ENCODE measurements around the gene NPHS1.

The NPHS1 gene

DNA sequence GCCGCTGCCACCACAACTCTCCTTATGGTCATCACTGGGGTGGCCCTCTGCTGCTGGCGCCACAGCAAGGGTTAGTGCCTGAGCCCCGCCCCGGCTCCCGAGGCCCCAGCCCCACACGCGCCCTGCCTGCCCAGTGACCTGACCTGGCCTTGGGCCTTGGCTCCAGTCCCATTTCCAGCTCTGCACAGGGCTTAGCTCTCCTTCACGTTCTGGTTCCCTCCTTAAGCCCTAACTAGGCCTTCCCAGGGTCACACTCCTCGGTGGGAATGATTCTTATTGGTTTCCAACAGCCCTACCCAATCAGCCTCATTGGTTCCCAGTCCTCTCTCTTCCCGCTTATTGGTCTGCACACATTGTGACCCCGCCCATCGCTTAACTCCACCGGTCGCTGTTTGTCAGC lies 10.2 kb upstream of the NPHS1 start:
- Mint-ChIP-seq H3K9me3 (no peaks in the 10 kb centered on the region), H3K27me3 (peaks cover 94% of the 10 kb centered on the region), H3K4me3 (no peak overlapping the region), H3K27ac (no peak overlapping the region), H3K4me1 (peaks cover 11% of the 10 kb centered on the region), H3K36me3 (no peaks in the 10 kb centered on the region)
- ATAC-seq, result no peak

DNA sequence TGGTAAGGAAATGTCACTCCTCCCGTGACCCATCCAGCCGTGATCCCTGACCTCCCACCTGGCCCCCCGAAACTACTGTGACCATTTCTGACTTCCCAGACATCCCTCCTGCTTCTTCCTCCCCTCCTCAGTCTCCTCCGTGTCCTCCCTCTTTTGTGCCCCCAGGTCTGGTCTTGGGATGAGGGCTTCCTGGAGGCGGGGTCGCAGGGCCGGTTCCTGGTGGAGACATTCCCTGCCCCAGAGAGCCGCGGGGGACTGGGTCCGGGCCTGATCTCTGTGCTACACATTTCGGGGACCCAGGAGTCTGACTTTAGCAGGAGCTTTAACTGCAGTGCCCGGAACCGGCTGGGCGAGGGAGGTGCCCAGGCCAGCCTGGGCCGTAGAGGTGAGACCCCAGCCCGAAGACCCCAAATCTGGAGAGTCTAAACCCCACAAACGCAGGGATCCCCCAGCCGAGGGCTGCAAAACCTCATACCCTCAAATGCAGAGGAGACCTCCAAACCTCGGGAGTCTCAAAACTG lies 9.4 kb upstream of the NPHS1 start:
- Mint-ChIP-seq H3K4me1 (peaks cover 17% of the 10 kb centered on the region), H3K27me3 (peaks cover 93% of the 10 kb centered on the region), H3K4me3 (no peak overlapping the region), H3K9me3 (no peaks in the 10 kb centered on the region), H3K36me3 (no peaks in the 10 kb centered on the region), H3K27ac (no peak overlapping the region)
- ATAC-seq, result no peak

DNA sequence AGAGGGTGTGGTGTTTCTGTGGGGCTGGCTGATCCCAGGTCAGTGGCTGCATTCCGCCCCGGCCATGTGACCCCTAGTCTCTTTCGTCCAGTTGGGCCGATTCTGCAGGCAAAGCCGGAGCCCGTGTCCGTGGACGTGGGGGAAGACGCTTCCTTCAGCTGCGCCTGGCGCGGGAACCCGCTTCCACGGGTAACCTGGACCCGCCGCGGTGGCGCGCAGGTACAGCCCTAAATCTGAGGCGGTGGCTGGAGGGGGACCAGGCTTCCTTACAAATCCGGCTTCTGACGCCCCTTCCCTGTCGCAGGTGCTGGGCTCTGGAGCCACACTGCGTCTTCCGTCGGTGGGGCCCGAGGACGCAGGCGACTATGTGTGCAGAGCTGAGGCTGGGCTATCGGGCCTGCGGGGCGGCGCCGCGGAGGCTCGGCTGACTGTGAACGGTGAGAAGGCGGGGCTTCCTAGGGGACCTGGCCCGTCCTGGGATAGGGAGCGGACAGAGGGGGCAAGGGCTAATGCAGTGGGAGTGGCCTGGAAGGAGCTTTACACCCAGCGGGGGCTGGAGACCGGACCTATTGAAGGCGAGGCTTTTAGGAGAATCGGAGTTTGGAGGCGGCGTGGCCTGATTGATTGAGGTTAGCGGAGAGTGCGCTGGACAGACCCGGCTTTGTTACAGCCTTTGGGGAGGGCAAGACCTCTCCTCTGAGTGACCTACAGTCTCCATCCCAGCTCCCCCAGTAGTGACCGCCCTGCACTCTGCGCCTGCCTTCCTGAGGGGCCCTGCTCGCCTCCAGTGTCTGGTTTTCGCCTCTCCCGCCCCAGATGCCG lies 8.7 kb upstream of the NPHS1 start:
- Mint-ChIP-seq H3K27ac (no peak overlapping the region), H3K36me3 (no peaks in the 10 kb centered on the region), H3K4me3 (no peak overlapping the region), H3K27me3 (peaks cover 89% of the 10 kb centered on the region), H3K4me1 (peaks cover 18% of the 10 kb centered on the region), H3K9me3 (no peaks in the 10 kb centered on the region)
- no peak for ATAC-seq

DNA sequence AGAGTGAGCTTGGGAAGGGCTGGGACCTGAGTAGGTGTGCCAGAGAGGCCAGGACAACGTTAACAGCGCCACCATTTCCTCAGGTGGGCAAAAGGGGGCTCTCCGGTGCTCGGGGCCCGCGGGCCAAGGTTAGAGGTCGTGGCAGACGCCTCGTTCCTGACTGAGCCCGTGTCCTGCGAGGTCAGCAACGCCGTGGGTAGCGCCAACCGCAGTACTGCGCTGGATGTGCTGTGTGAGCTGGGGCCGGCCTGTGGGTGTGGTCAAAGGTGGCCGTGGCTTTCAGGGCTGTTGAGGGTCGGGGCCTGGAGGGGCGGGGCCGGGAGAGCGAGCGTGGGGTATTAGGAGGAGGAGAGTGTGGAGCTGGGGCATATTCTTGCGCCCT lies 8.1 kb upstream of the NPHS1 start:
- no peak overlapping the region for H3K4me3 Mint-ChIP-seq

DNA sequence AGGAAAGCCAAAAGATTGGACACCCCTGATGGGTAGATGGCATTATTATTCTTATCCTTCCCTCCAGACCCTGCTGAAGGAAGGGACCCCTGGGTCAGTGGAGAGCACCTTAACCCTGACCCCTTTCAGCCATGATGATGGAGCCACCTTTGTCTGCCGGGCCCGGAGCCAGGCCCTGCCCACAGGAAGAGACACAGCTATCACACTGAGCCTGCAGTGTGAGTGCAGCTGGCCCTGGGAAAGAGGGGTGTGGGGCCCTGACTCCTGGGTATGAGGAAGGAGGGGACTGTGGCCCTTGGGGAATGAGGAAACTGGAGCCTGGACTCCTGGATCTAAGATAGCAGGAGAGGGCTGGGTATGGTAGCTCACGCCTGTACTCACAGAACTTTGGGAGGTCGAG lies 7.1 kb upstream of the NPHS1 start:
- Mint-ChIP-seq H3K9me3 (no peaks in the 10 kb centered on the region), H3K4me1 (peaks cover 18% of the 10 kb centered on the region), H3K36me3 (no peaks in the 10 kb centered on the region), H3K27me3 (peaks cover 87% of the 10 kb centered on the region), H3K4me3 (no peak overlapping the region), H3K27ac (no peak overlapping the region)
- ATAC-seq, result no peak

More for the DNA sequence above, 8.1 kb upstream of the NPHS1 start:
- peaks cover 87% of the 10 kb centered on the region for H3K27me3 Mint-ChIP-seq
- no peak overlapping the region for H3K27ac Mint-ChIP-seq
- ATAC-seq, result no peak
- H3K36me3 Mint-ChIP-seq, result no peaks in the 10 kb centered on the region
- no peaks in the 10 kb centered on the region for H3K9me3 Mint-ChIP-seq
- peaks cover 18% of the 10 kb centered on the region for H3K4me1 Mint-ChIP-seq

DNA sequence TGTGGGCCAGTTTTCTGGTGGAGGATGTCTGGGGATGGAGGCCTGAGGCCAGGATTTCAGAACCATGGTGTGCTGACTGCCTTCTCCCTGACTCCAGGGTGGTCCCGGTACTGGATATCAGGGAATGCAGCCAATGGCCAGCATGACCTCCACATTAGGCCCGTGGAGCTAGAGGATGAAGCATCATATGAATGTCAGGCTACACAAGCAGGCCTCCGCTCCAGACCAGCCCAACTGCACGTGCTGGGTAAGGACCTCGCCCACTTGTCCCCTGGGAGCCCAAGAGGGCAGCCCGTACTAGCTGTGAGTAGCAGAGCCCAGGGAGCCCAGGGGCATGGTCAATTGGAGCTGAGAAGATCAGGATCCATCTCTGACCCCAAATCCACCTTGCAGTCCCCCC lies 6.0 kb upstream of the NPHS1 start:
- Mint-ChIP-seq H3K36me3 (no peaks in the 10 kb centered on the region), H3K9me3 (no peaks in the 10 kb centered on the region), H3K4me1 (peaks cover 18% of the 10 kb centered on the region), H3K27ac (no peak overlapping the region), H3K4me3 (no peak overlapping the region), H3K27me3 (peaks cover 87% of the 10 kb centered on the region)
- ATAC-seq, result no peak

DNA sequence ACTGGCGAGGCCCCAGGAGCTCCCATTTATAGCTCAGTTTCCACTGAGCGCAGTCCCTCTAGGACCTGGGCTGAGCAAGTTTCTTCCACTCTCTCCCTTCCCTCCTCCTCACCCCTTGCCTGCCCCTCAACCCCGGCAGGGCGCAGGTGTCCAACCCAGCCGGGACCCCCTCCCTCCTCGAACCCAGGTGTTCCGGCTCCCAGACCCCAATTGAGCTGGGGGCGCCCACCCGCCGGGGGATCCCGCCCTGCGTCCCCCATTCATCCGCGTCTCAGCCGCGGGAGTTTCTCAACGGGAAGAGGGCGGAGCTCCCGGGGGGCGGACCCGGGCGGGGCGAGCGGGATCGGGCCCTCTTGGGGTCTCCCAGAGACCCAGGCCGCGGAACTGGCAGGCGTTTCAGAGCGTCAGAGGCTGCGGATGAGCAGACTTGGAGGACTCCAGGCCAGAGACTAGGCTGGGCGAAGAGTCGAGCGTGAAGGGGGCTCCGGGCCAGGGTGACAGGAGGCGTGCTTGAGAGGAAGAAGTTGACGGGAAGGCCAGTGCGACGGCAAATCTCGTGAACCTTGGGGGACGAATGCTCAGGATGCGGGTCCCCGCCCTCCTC lies 4.3 kb upstream of the NPHS1 start, which contains the start of gene KIRREL2:
TSS of gene KIRREL2 (plus strand) at position 366 of the 604 bp plus-strand sequence. CDS start at position 575, 209 bp downstream.
- no peaks in the 10 kb centered on the region for H3K36me3 Mint-ChIP-seq
- H3K4me3 Mint-ChIP-seq, result peak within 1 kb of the TSS; percentile 72
- peak; percentile 40 for ATAC-seq
- H3K4me1 Mint-ChIP-seq, result peaks cover 17% of the 10 kb centered on the region
- no peaks in the 10 kb centered on the region for H3K9me3 Mint-ChIP-seq
- H3K27me3 Mint-ChIP-seq, result peaks cover 89% of the 10 kb centered on the region
- H3K27ac Mint-ChIP-seq, result no peak within 1 kb of the TSS

DNA sequence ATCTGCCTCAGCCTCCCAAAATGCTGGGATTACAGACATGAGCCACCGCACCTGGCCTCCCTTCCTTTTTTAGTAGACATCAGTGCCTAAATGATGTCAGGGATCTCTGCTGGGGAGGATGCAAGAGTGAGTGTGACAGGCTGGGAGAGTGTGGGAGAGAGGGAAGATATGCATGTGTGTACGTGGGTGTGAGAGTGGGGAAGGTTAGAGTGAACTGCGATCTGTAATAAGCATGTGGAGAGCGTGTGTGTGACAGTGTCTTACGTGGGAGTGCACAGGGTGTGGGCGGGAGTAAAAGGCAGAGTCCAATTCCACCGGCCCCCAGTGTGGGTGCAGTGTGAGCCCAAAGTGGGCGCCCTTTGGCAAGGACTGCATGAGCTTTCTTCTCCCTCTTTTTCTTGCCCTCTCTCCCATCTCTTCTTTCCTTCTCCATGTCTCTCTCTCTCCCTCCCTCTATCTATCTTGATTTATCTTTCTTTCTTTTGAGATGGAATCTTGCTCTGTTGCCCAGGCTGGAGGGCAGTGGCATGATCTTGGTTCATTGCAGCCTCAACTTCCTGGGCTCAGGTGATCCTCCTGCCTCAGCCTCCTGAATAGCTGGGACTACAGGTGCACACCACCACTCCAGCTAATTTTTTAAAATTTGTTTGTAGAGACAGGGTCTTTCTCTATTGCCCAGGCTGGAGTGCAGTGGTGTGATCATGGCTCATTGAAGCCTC lies 893 bp upstream of the NPHS1 start:
- no peak overlapping the region for H3K27ac Mint-ChIP-seq
- H3K9me3 Mint-ChIP-seq, result no peaks in the 10 kb centered on the region
- H3K4me3 Mint-ChIP-seq, result no peak overlapping the region
- H3K36me3 Mint-ChIP-seq, result no peaks in the 10 kb centered on the region
- H3K4me1 Mint-ChIP-seq, result peaks cover 12% of the 10 kb centered on the region
- ATAC-seq, result no peak
- peaks cover 86% of the 10 kb centered on the region for H3K27me3 Mint-ChIP-seq

DNA sequence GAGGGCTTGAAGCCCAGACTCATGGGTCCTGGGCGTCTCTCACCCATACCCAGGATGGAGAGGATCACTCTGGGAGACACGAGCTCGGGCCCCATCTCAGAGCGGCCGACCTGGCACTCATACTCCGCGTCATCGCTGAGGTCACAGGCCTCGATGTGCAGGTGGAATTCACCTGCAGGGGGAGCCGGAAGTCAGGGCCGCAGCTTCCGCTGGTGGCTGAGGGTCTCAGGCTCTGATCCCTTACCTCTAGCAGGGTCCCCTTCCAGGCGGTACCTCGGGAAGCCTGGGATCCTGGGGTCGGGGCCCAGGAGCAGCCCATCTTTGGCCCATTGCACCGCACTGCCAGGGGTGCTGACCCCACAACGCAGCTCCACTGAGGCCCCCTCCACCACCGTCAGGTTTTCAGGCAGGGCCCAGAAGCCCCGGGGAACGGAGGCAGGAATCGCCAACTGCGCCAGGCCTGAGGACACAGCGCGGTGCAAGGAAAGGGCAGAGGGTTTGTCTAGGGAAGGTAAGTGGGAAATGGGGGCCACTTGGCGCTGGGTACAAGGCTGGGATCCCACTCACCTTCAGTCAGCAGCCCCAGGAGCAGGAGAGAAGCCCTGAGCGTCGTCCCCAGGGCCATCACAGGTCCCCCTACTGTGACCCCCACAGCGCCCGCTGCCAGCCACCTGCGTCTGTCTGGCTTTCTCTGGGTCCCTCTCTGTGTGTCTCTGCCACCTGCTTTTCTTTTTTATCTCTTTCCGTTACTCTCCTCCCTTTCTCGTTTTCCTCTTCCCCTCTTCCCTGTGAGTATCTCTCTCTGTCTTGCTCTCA lies 883 bp downstream of the NPHS1 start:
- H3K36me3 Mint-ChIP-seq, result no peaks in the 10 kb centered on the region
- ATAC-seq, result no peak
- H3K9me3 Mint-ChIP-seq, result no peaks in the 10 kb centered on the region
- no peak overlapping the region for H3K27ac Mint-ChIP-seq
- no peak overlapping the region for H3K4me3 Mint-ChIP-seq
- H3K27me3 Mint-ChIP-seq, result peaks cover 88% of the 10 kb centered on the region
- peaks cover 9% of the 10 kb centered on the region for H3K4me1 Mint-ChIP-seq

DNA sequence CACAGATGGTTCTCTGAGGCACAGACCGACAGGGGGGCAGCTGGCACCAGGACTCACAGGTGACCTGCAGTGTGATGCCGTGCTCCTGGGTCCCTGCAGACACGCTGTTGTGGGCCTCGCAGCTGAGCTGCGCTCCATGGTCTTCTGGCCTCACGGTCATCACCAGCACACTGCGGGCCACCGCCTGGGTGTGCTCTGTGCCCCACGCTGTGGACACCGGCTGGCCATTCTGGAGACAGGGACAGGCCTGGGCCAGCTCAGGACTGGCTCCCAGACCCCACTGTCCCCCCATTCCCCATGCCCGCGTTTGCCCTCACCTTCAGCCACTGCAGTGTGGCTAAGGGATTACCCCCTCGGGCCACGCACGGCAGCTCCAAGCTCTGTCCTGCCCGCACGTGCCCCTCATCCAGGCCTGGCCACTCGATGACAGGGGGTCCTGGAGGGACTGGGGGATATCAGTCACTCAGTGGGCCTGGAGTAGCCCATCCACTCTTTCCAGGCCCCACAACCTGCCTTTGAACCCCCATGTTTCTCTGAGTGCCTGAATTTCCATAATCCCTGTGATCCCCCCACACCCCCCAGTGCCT lies 3.3 kb downstream of the NPHS1 start:
- Mint-ChIP-seq H3K4me3 (no peak overlapping the region), H3K9me3 (no peaks in the 10 kb centered on the region), H3K36me3 (no peaks in the 10 kb centered on the region), H3K27ac (no peak overlapping the region), H3K27me3 (peaks cover 90% of the 10 kb centered on the region), H3K4me1 (peaks cover 26% of the 10 kb centered on the region)
- peak; percentile 2 for ATAC-seq

DNA sequence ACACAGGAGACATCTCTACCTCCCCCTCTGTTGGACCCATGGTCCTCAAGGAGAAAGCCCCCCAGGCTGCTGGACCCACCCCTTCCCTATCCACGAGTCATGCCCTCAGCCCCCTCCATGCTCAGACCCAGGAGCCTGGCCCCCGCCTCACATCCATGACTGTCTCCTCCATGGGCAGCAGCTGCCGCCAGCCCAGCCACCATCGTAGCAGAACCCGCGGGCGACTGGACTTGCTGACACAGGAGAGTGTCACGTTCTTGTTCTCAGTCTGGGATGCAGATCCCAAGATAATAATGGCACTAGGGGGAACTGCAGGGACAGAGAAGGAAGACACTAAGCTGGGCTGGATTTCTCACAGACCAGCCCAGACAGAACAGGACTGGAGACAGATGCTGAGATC lies 3.8 kb downstream of the NPHS1 start:
- ATAC-seq, result no peak
- Mint-ChIP-seq H3K27me3 (peaks cover 93% of the 10 kb centered on the region), H3K4me3 (no peak overlapping the region), H3K9me3 (no peaks in the 10 kb centered on the region), H3K4me1 (peaks cover 26% of the 10 kb centered on the region), H3K36me3 (no peaks in the 10 kb centered on the region), H3K27ac (no peak overlapping the region)

DNA sequence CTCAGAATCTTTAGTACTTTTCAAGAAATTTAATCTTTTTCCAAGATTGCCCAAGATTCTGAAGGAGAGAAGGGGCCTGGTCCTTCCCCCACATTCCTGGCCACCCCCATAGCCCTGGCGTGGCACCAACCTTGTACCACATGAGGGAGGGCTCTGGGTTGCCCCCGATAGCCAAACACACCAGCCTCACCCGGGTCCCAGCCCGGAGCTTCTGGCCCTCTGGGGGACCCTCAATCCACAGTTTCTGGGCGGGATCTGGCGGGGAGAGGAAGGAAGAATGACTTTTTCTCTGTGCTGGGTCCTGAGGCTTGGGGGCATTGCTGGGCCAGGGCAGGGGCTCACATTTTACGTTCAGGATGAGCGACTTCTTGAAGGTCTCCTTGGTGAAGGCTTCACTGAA lies 4.4 kb downstream of the NPHS1 start:
- H3K27ac Mint-ChIP-seq, result no peak overlapping the region
- H3K9me3 Mint-ChIP-seq, result peaks cover 3% of the 10 kb centered on the region
- H3K4me1 Mint-ChIP-seq, result peaks cover 26% of the 10 kb centered on the region
- no peaks in the 10 kb centered on the region for H3K36me3 Mint-ChIP-seq
- H3K4me3 Mint-ChIP-seq, result no peak overlapping the region
- no peak for ATAC-seq
- peaks cover 93% of the 10 kb centered on the region for H3K27me3 Mint-ChIP-seq

DNA sequence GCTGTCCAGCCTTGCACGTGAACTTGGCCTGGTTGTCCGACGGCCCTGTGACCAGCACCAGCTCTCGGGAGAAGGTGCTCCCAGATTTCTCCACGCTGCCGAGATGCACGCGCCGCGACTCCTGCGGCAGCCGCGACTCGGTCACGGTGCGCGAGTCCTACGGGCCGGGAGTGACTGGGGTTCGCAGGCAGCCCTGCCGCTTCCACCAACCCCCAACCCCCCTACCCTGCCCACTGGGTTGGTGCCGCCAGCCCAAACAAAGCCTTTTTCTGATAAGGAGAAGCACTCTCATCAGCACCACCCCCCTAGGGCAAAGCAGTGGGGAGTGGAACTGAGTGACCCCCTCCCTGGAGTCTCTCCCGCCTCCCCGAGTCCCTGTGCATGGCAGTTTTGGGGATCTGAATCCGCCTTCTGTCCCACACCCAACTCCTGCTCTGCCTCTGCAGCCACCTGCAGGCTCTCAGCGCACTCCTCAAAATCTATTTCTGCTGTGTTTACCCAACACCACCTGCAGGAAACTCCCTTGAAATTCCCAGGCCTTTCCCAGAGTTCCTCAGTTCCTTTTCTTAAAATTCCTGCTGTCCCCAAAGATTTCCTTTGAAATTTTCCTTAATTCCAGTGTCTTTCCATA lies 6.2 kb downstream of the NPHS1 start:
- Mint-ChIP-seq H3K4me1 (peaks cover 26% of the 10 kb centered on the region), H3K27ac (no peak overlapping the region), H3K36me3 (no peaks in the 10 kb centered on the region), H3K4me3 (peak overlapping the region; percentile 25), H3K27me3 (peaks cover 91% of the 10 kb centered on the region), H3K9me3 (peaks cover 11% of the 10 kb centered on the region)
- no peak for ATAC-seq

Measured in stimulated activated memory B cell treated with anti-CD40 and anti-IgM and Interleukin-4, amounts not matched to agents 10 μg/mL and 1 μg/mL and 100 μg/mL, for 72 hours (primary cell).